HG03095 (cell line): ENCODE measurements around the gene SH3RF3.

ENCODE experiments used
- ATAC-seq: cut with Tn5 transposase; IDR thresholded peaks from one replicate; pipeline ENCODE4 v1.9.1; 2021; ENCODE audit warnings: moderate library complexity; ENCODE audit not compliant: unreplicated experiment

The SH3RF3 gene

GRCh38 chr2:109427661-109428091 lies 298.7 kb downstream of the SH3RF3 start:
- ATAC-seq, result no peak

GRCh38 chr2:109428281-109428680 lies 299.3 kb downstream of the SH3RF3 start:
- ATAC-seq, result no peak

GRCh38 chr2:109428841-109429566 lies 300.0 kb downstream of the SH3RF3 start:
- ATAC-seq, result no peak

- no peak for ATAC-seq
Observed at GRCh38 chr2:109429567-109430328, 300.7 kb downstream of the SH3RF3 start.

GRCh38 chr2:109430329-109430636 lies 301.3 kb downstream of the SH3RF3 start:
- no peak for ATAC-seq

GRCh38 chr2:109432421-109432820 lies 303.4 kb downstream of the SH3RF3 start:
- no peak for ATAC-seq

GRCh38 chr2:109433486-109433885 lies 304.5 kb downstream of the SH3RF3 start:
- no peak for ATAC-seq

GRCh38 chr2:109433926-109434325 lies 304.9 kb downstream of the SH3RF3 start:
- ATAC-seq, result no peak

GRCh38 chr2:109434351-109434750 lies 305.3 kb downstream of the SH3RF3 start:
- no peak for ATAC-seq

- ATAC-seq, result no peak
Observed at GRCh38 chr2:109435066-109435690, 306.2 kb downstream of the SH3RF3 start.

- ATAC-seq, result no peak
Observed at GRCh38 chr2:109435901-109436598, 307.0 kb downstream of the SH3RF3 start.

GRCh38 chr2:109436610-109437225 lies 307.7 kb downstream of the SH3RF3 start:
- ATAC-seq, result no peak

GRCh38 chr2:109437325-109438090 lies 308.5 kb downstream of the SH3RF3 start:
- ATAC-seq, result no peak

GRCh38 chr2:109438146-109438545 lies 309.1 kb downstream of the SH3RF3 start:
- ATAC-seq, result no peak

- ATAC-seq, result no peak
Observed at GRCh38 chr2:109438773-109439389, 309.9 kb downstream of the SH3RF3 start.

- ATAC-seq, result no peak
Observed at GRCh38 chr2:109439390-109439786, 310.4 kb downstream of the SH3RF3 start.

- ATAC-seq, result no peak
Observed at GRCh38 chr2:109439986-109440385, 311.0 kb downstream of the SH3RF3 start.

GRCh38 chr2:109440499-109441156 lies 311.6 kb downstream of the SH3RF3 start:
- no peak for ATAC-seq

GRCh38 chr2:109442715-109443319 lies 313.8 kb downstream of the SH3RF3 start:
- ATAC-seq, result no peak
